NCI-H82 treated with DMSO at 0.1 percent for 48 hours (cell line): ENCODE measurements around the gene KMT5B.

ENCODE experiments used
- DNase-seq: peaks from one replicate; lab custom pipeline; 2025; ENCODE audit not compliant: unreplicated experiment; lab: John Stamatoyannopoulos, UW

Gene KMT5B

GRCh38 chr11:68120273-68121066 lies 92.6 kb downstream of the KMT5B start:
- no peak for DNase-seq

- peak; percentile 3 for DNase-seq
These were observed 94.2 kb downstream of the KMT5B start for GRCh38 chr11:68118706-68119448.

GRCh38 chr11:68117853-68118470 lies 95.1 kb downstream of the KMT5B start:
- DNase-seq = no peak

GRCh38 chr11:68116974-68117373 lies 96.1 kb downstream of the KMT5B start:
- no peak for DNase-seq

GRCh38 chr11:68116126-68116525 lies 97.0 kb downstream of the KMT5B start:
- no peak for DNase-seq

GRCh38 chr11:68115285-68115684 lies 97.8 kb downstream of the KMT5B start:
- DNase-seq = no peak

- no peak for DNase-seq
These were observed 99.1 kb downstream of the KMT5B start for GRCh38 chr11:68113986-68114385.

GRCh38 chr11:68107689-68108088 lies 105.4 kb downstream of the KMT5B start:
- DNase-seq = no peak

GRCh38 chr11:68106165-68106940 lies 106.7 kb downstream of the KMT5B start:
- DNase-seq = no peak
